Panc1 (cell line): ENCODE results near the gene NLRC5. TPM values are rescaled to one million over a fixed set of nuclear protein-coding genes. Genes with fewer than 3 reads are reported as not detected.

Source experiments
- ATAC-seq: fragments of 200-7000 bp; cut with Tn5 transposase; 2 replicates; pipeline ENCODE4 v1.9.1; 2020; ENCODE audit warnings: mild to moderate bottlenecking, moderate library complexity
- BruUV-seq: library from RNA; stranded (reverse); fragments of 400-500 nt; replicated peaks from 2 replicates; lab custom pipeline; 2021; lab: Mats Ljungman, UMichigan
- CTCF ChIA-PET: fragments of 300-600 bp; sonication (Branson Sonifier 250); formaldehyde crosslinking; loops from one replicate; lab custom pipeline; 2022; ENCODE audit warnings: antibody characterized with exemption; lab: Charles Lee
- POLR2A ChIA-PET: fragments of 300-600 bp; sonication (Branson Sonifier 250); formaldehyde crosslinking; loops from one replicate; lab custom pipeline; 2022; ENCODE audit warnings: antibody characterized with exemption; lab: Charles Lee
- DNase-seq: peaks from one replicate; pipeline ENCODE4 v3.0.0-alpha.2; 2010; ENCODE audit warnings: low read depth, low spot score
- H3K27ac ChIP-seq: 2 replicates; pipeline ENCODE4 v1.5.1; 2011; ENCODE audit warnings: mild to moderate bottlenecking, low read length, inconsistent platforms
- H3K27me3 ChIP-seq: fragments of 200-500 bp; sonication (Bioruptor generic); 2 replicates; pipeline ENCODE4 v1.6.0; 2014; ENCODE audit warnings: low read length, inconsistent platforms; ENCODE audit not compliant: control insufficient read depth, insufficient read depth
- H3K36me3 ChIP-seq: fragments of 200-500 bp; sonication (Bioruptor generic); 2 replicates; pipeline ENCODE4 v1.5.1; 2014; ENCODE audit warnings: inconsistent platforms, mild to moderate bottlenecking, low read length, moderate library complexity; ENCODE audit not compliant: control insufficient read depth, insufficient read depth
- H3K4me1 ChIP-seq: 2 replicates; pipeline ENCODE4 v1.5.1; 2011; ENCODE audit warnings: inconsistent platforms, mild to moderate bottlenecking, low read length, moderate library complexity; ENCODE audit not compliant: control insufficient read depth, insufficient read depth
- H3K4me3 ChIP-seq, 2 experiments: 2 replicates each; pipeline ENCODE4 v1.5.1; 2011 to 2012; ENCODE audit warnings: low read depth in 2 of 2, low read length in 2 of 2, mild to moderate bottlenecking in 2 of 2, inconsistent platforms in 1 of 2, moderate library complexity in 1 of 2
- H3K9me3 ChIP-seq: fragments of 200-500 bp; sonication (Bioruptor generic); 2 replicates; pipeline ENCODE4 v1.5.1; 2014; ENCODE audit warnings: low read depth, mild to moderate bottlenecking, inconsistent platforms, low read length, moderate library complexity; ENCODE audit not compliant: control insufficient read depth, insufficient read depth
- CTCF ChIP-seq: fragments of 450-650 bp; IDR thresholded peaks from 2 replicates; pipeline ENCODE4 v1.5.1; 2017; ENCODE audit warnings: mild to moderate bottlenecking
- POLR2AphosphoS5 ChIP-seq: IDR thresholded peaks from 2 replicates; pipeline ENCODE4 v1.6.1; 2012; ENCODE audit warnings: mild to moderate bottlenecking, low read depth, low read length, moderate library complexity
- SIN3A ChIP-seq: IDR thresholded peaks from 2 replicates; pipeline ENCODE4 v1.6.1; 2012; ENCODE audit warnings: low read depth, mild to moderate bottlenecking, low read length, moderate library complexity, borderline replicate concordance; ENCODE audit not compliant: insufficient read depth
- TCF7L2 ChIP-seq: IDR thresholded peaks from 2 replicates; pipeline ENCODE4 v1.6.1; 2011; ENCODE audit warnings: mild to moderate bottlenecking, low read depth, low read length, inconsistent platforms
- in situ Hi-C: cut with HindIII; loops from 2 replicates; pipeline ENCODE4 v1.10.0; 2016; ENCODE audit warnings: low sequenced_read_pairs, low pct_unique_long_range_greater_than_20kb
- intact Hi-C: fragments of 100-400 bp; cut with micrococcal nuclease; formaldehyde crosslinking; loops from one replicate; pipeline ENCODE4 v1.10.0; 2022; ENCODE audit not compliant: unreplicated experiment
- total RNA-seq: library from RNA; stranded (reverse); gene quantifications from one replicate; pipeline ENCODE4 v1.2.1, GENCODE V29; 2021; ENCODE audit not compliant: unreplicated experiment
- TF ChIP-seq, protein P1 (sequence below), 2 experiments: IDR thresholded peaks; 2 replicates each; pipeline ENCODE4 v1.6.1; 2011 to 2012; ENCODE audit warnings: low read depth in 2 of 2, control low read depth in 1 of 2, low read length in 1 of 2, mild to moderate bottlenecking in 1 of 2, moderate library complexity in 1 of 2; ENCODE audit not compliant: insufficient read depth in 1 of 2

Gene NLRC5
- total RNA-seq, 1 experiment from 2014 or later = 8.8 TPM

DNA sequence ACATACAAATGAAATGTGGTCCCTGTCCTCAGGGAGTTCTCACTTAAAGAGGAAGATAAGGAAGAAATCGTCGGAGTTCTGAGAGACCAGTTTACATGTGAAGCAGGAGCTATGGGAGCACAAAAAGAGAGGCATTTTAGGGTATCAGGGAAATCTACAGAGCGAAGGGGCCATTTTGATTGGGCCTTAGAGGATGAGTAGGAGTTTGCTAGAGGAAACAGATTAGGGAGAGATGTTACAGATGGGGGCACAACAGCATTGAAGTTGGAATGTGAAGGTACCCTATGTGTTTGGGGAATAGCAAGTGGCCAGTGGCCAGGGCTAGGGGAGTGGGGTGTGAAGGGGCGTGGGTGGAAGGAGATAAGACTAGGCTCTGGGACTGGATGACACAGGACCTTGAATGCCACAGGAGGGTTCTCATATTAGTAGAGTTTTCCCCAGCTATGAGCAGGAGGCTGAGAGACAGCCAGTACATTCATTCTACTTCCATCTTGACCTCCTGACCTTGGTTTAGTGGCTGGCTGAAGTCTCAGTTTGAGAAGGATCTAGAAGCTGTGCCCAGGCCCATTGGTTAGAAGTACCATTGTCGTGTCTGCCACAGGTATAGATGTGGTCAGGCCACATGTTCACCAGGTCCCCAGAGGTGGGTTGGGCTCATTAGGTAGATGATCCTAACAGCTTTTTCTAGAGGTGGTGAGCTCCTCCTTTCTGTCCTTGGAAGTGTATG lies 137.8 kb downstream of the NLRC5 start:
- ChIA-PET CTCF (no interaction called here), POLR2A (no interaction called here)
- Histone ChIP-seq H3K4me1 (no peaks in the 10 kb centered on the region), H3K36me3 (no peaks in the 10 kb centered on the region), H3K27me3 (no peaks in the 10 kb centered on the region), H3K4me3 (no peak overlapping the region), H3K9me3 (no peaks in the 10 kb centered on the region), H3K27ac (no peak overlapping the region)
- in situ Hi-C loops (no loop called here), intact Hi-C loops (no loop called here)
- TF ChIP-seq SIN3A = no peak
- TF ChIP-seq CTCF = no peak
- TF ChIP-seq TCF7L2 = no peak
- no peak for TF ChIP-seq POLR2AphosphoS5
- TF ChIP-seq, protein P1, sequence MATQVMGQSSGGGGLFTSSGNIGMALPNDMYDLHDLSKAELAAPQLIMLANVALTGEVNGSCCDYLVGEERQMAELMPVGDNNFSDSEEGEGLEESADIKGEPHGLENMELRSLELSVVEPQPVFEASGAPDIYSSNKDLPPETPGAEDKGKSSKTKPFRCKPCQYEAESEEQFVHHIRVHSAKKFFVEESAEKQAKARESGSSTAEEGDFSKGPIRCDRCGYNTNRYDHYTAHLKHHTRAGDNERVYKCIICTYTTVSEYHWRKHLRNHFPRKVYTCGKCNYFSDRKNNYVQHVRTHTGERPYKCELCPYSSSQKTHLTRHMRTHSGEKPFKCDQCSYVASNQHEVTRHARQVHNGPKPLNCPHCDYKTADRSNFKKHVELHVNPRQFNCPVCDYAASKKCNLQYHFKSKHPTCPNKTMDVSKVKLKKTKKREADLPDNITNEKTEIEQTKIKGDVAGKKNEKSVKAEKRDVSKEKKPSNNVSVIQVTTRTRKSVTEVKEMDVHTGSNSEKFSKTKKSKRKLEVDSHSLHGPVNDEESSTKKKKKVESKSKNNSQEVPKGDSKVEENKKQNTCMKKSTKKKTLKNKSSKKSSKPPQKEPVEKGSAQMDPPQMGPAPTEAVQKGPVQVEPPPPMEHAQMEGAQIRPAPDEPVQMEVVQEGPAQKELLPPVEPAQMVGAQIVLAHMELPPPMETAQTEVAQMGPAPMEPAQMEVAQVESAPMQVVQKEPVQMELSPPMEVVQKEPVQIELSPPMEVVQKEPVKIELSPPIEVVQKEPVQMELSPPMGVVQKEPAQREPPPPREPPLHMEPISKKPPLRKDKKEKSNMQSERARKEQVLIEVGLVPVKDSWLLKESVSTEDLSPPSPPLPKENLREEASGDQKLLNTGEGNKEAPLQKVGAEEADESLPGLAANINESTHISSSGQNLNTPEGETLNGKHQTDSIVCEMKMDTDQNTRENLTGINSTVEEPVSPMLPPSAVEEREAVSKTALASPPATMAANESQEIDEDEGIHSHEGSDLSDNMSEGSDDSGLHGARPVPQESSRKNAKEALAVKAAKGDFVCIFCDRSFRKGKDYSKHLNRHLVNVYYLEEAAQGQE (IDR thresholded peaks at IDR 0.05; ENCODE audit: insufficient read depth in 1 of 2, low read depth in 2 of 2, low read length in 1 of 2) = no peak
- ATAC-seq (no peak), DNase-seq (no peak)
- BruUV-seq = no TSS peak

DNA sequence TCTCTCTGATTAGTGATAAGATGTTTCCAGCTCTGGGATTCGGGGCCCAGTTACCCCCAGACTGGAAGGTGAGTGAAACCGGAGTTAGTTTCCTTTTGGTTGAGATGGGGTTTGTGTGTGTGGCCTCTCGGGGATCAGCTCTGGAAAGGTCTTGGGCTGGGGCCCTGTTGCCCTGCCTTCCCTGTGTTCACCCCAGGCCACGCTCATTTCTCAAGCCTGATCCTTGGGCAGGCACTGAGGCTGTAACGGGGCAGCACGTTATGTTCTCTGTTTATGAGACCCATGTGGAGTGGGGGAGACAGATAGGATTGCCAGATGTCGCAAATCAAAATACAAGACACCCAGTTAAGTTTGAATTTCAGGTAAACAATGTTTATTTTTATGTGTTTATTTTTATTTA lies 138.5 kb downstream of the NLRC5 start:
- CTCF ChIA-PET = no interaction called here
- no peaks in the 10 kb centered on the region for H3K27me3 ChIP-seq
- no peaks in the 10 kb centered on the region for H3K9me3 ChIP-seq
- ATAC-seq (no peak), DNase-seq (no peak)
- no peak overlapping the region for H3K4me3 ChIP-seq
- no peaks in the 10 kb centered on the region for H3K36me3 ChIP-seq
- in situ Hi-C loops = no loop called here
- TF ChIP-seq TCF7L2 = no peak
- no peak for TF ChIP-seq POLR2AphosphoS5
- TF ChIP-seq SIN3A = no peak
- no peak for TF ChIP-seq CTCF
- TF ChIP-seq, protein P1 (IDR thresholded peaks at IDR 0.05; ENCODE audit: insufficient read depth in 1 of 2, low read depth in 2 of 2, low read length in 1 of 2) = no peak
- POLR2A ChIA-PET = no interaction called here
- no peaks in the 10 kb centered on the region for H3K4me1 ChIP-seq
- BruUV-seq = no TSS peak
- H3K27ac ChIP-seq = no peak overlapping the region
- intact Hi-C loops = no loop called here
